Endothelial cell of umbilical vein (primary cell): ENCODE measurements around the gene BTG1. TPM values are rescaled to one million over a fixed set of nuclear protein-coding genes. Genes with fewer than 3 reads are reported as not detected.

Source experiments
- BruUV-seq: library from RNA; stranded (reverse); fragments of 400-500 nt; replicated peaks from 2 replicates; lab custom pipeline; 2021; lab: Mats Ljungman, UMichigan
- CTCF ChIA-PET: fragments of 300-600, 350-600 bp; sonication (Branson Sonifier 250); formaldehyde crosslinking; loops from one replicate; lab custom pipeline; 2021; ENCODE audit warnings: antibody characterized with exemption, inconsistent platforms; lab: Charles Lee
- POLR2A ChIA-PET: fragments of 300-600, 350-600 bp; sonication (Branson Sonifier 250); formaldehyde crosslinking; loops from one replicate; lab custom pipeline; 2021; ENCODE audit warnings: antibody characterized with exemption, inconsistent platforms; lab: Charles Lee
- DNase-seq: peaks from one replicate; pipeline ENCODE4 v3.0.0-alpha.2; 2011; ENCODE audit warnings: low read depth, low spot score
- FAIRE-seq: peaks from 2 replicates; lab custom pipeline; 2011; peaks lifted over from hg19 to GRCh38; lab: Jason Lieb, UNC
- H2AFZ ChIP-seq: 2 replicates; pipeline ENCODE4 v1.6.0; 2012; ENCODE audit warnings: low read depth, low read length, control low read depth, inconsistent platforms
- H3K27ac ChIP-seq: 2 replicates; pipeline ENCODE4 v1.5.1; 2011; ENCODE audit warnings: low read depth, mild to moderate bottlenecking, control low read depth, low read length, moderate library complexity; ENCODE audit not compliant: insufficient read depth
- H3K27me3 ChIP-seq, 2 experiments: 2 replicates each; pipeline versions ENCODE4 v1.6.0 to v1.6.1; 2011; ENCODE audit warnings: low read length in 2 of 2, mixed read lengths in 1 of 2; ENCODE audit not compliant: control insufficient read depth in 2 of 2, insufficient read depth in 2 of 2
- H3K36me3 ChIP-seq, 2 experiments: 2 replicates in 1 of 2; 3 replicates in 1 of 2; pipeline ENCODE4 v1.5.1; 2011; ENCODE audit warnings: low read length in 2 of 2, mild to moderate bottlenecking in 1 of 2, moderate library complexity in 1 of 2; ENCODE audit not compliant: control insufficient read depth in 2 of 2, insufficient read depth in 2 of 2; ENCODE audit errors: extremely low read depth in 1 of 2
- H3K4me1 ChIP-seq: 3 replicates; pipeline ENCODE4 v1.5.1; 2011; ENCODE audit warnings: mild to moderate bottlenecking, low read length; ENCODE audit not compliant: control insufficient read depth, insufficient read depth; ENCODE audit errors: extremely low read depth
- H3K4me2 ChIP-seq: 2 replicates; pipeline ENCODE4 v1.6.1; 2011; ENCODE audit warnings: low read length, control low read depth, mixed read lengths; ENCODE audit not compliant: insufficient read depth
- H3K4me3 ChIP-seq, 3 experiments: fragments of 200-600 bp in 1 of 3; sonication (generic), shearing (Covaris generic) in 1 of 3; replicated peaks in 1 of 3; 2 replicates each; pipeline ENCODE4 v1.5.1; 2011 to 2016; ENCODE audit warnings: control low read depth in 3 of 3, low read length in 3 of 3, mild to moderate bottlenecking in 2 of 3, inconsistent platforms in 1 of 3, low read depth in 1 of 3, moderate library complexity in 1 of 3; ENCODE audit not compliant: insufficient read depth in 1 of 3
- H3K79me2 ChIP-seq: 2 replicates; pipeline ENCODE4 v1.6.0; 2012; ENCODE audit warnings: low read length, inconsistent platforms; ENCODE audit not compliant: control insufficient read depth, insufficient read depth
- H3K9ac ChIP-seq: replicated peaks from 2 replicates; pipeline ENCODE3; 2011; ENCODE audit warnings: low read length, control low read depth; ENCODE audit not compliant: insufficient read depth; ENCODE audit errors: extremely low read depth
- H3K9me1 ChIP-seq: replicated peaks from 3 replicates; pipeline ENCODE4 v1.6.0; 2011; ENCODE audit warnings: mild to moderate bottlenecking, low read length; ENCODE audit not compliant: control insufficient read depth, insufficient read depth; ENCODE audit errors: extremely low read depth
- H3K9me3 ChIP-seq: replicated peaks from 2 replicates; pipeline ENCODE4 v1.5.1; 2012; ENCODE audit warnings: low read length, inconsistent platforms; ENCODE audit not compliant: control insufficient read depth, insufficient read depth
- H4K20me1 ChIP-seq: replicated peaks from 2 replicates; pipeline ENCODE3; 2011; ENCODE audit warnings: mild to moderate bottlenecking, low read length; ENCODE audit not compliant: control insufficient read depth, insufficient read depth; ENCODE audit errors: extremely low read depth
- EZH2 ChIP-seq: IDR thresholded peaks from 2 replicates; pipeline ENCODE4 v1.6.1; 2012; ENCODE audit warnings: borderline replicate concordance, low read depth, mild to moderate bottlenecking, moderate library complexity, low read length, inconsistent platforms; ENCODE audit not compliant: severe bottlenecking
- FOS ChIP-seq: IDR thresholded peaks from 2 replicates; pipeline ENCODE4 v1.6.1; 2011; ENCODE audit warnings: mild to moderate bottlenecking, low read length, moderate library complexity, borderline replicate concordance; ENCODE audit not compliant: insufficient read depth
- GATA2 ChIP-seq: IDR thresholded peaks from 2 replicates; pipeline ENCODE4 v1.7.0; 2011; ENCODE audit warnings: low read depth, mild to moderate bottlenecking, moderate library complexity, mixed read lengths, low read length; ENCODE audit not compliant: insufficient read length, insufficient read depth
- JUN ChIP-seq: IDR thresholded peaks from 2 replicates; pipeline ENCODE4 v1.6.1; 2011; ENCODE audit warnings: borderline replicate concordance, low read depth; ENCODE audit not compliant: insufficient read length, insufficient read depth
- MYC ChIP-seq: IDR thresholded peaks from one replicate; pipeline ENCODE4 v1.6.1; 2011; ENCODE audit warnings: mild to moderate bottlenecking, low read depth, low read length
- POLR2A ChIP-seq: IDR thresholded peaks from 2 replicates; pipeline ENCODE4 v1.6.1; 2012; ENCODE audit warnings: low read depth, mild to moderate bottlenecking, control low read depth, low read length
- POLR2AphosphoS5 ChIP-seq: IDR thresholded peaks from 2 replicates; pipeline ENCODE4 v1.6.1; 2012; ENCODE audit warnings: low read depth, mild to moderate bottlenecking, control low read depth, low read length, moderate library complexity; ENCODE audit not compliant: insufficient read depth
- dilution Hi-C: fragments of 300-500 bp; cut with MboI; formaldehyde crosslinking; loops from one replicate; pipeline ENCODE4 v1.15.0; 2019; ENCODE audit warnings: low sequenced_read_pairs; ENCODE audit not compliant: extremely low pct_ligation_motif_present
- intact Hi-C: fragments of 100-400 bp; cut with micrococcal nuclease; formaldehyde crosslinking; loops from one replicate; pipeline ENCODE4 v1.10.0; 2022
- polyA plus RNA-seq, 4 experiments: library from polyadenylated mRNA; depleted of rRNA in 3 of 4; stranded (reverse) in 3 of 4; unstranded in 1 of 4; fragments of >200 nt; gene quantifications; 2 replicates each; pipeline versions ENCODE4 v1.2.1 to v1.2.3, GENCODE V29; 2011 to 2012; ENCODE audit warnings: missing spikeins in 1 of 4
- total RNA-seq: library from RNA; stranded (reverse); gene quantifications from 2 replicates; pipeline ENCODE4 v1.2.3, GENCODE V29; 2021
- TF ChIP-seq, protein P1 (sequence below), 2 donors: IDR thresholded peaks; 1 replicate in 1 of 2; 2 replicates in 1 of 2; pipeline ENCODE4 v1.5.1; 2011; ENCODE audit warnings: low read length in 2 of 2, mild to moderate bottlenecking in 2 of 2, moderate library complexity in 2 of 2, control low read depth in 1 of 2, inconsistent platforms in 1 of 2, low read depth in 1 of 2; ENCODE audit not compliant: insufficient read depth in 1 of 2; ENCODE audit errors: extremely low read depth in 1 of 2
- TF ChIP-seq, protein P2 (sequence below): IDR thresholded peaks from 2 replicates; pipeline ENCODE4 v1.6.1; 2011; ENCODE audit not compliant: insufficient read depth, insufficient read length

BTG1 gene
- total and polyA plus RNA-seq, 2 donors (not counting 3 experiments of a cell fraction or from before 2014, with no cell fraction given): 42.8 to 104 TPM

GRCh38 chr12:92156704-92157395 is 11.2 kb upstream of the BTG1 start:
- intact Hi-C loops: no loop called here
- H3K27me3 ChIP-seq: peaks cover 0 to 2% of the 10 kb centered on the region in 2 experiments
- ChIA-PET CTCF (no interaction called here), POLR2A (no interaction called here)
- FAIRE-seq (no peak), DNase-seq (no peak)
- H3K4me3 ChIP-seq: no peak overlapping the region
- H3K9ac ChIP-seq: no peak overlapping the region
- TF ChIP-seq POLR2AphosphoS5 (no peak), POLR2A (no peak), GATA2 (no peak), JUN (no peak)
- TF ChIP-seq, protein P1, sequence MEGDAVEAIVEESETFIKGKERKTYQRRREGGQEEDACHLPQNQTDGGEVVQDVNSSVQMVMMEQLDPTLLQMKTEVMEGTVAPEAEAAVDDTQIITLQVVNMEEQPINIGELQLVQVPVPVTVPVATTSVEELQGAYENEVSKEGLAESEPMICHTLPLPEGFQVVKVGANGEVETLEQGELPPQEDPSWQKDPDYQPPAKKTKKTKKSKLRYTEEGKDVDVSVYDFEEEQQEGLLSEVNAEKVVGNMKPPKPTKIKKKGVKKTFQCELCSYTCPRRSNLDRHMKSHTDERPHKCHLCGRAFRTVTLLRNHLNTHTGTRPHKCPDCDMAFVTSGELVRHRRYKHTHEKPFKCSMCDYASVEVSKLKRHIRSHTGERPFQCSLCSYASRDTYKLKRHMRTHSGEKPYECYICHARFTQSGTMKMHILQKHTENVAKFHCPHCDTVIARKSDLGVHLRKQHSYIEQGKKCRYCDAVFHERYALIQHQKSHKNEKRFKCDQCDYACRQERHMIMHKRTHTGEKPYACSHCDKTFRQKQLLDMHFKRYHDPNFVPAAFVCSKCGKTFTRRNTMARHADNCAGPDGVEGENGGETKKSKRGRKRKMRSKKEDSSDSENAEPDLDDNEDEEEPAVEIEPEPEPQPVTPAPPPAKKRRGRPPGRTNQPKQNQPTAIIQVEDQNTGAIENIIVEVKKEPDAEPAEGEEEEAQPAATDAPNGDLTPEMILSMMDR (IDR thresholded peaks at IDR 0.05; ENCODE audit: extremely low read depth in 1 of 2, insufficient read depth in 1 of 2, low read depth in 1 of 2, low read length in 2 of 2): no peak
- no peak overlapping the region for H2AFZ ChIP-seq
- BruUV-seq: no TSS peak
- H3K79me2 ChIP-seq: no peaks in the 10 kb centered on the region
- H4K20me1 ChIP-seq: no peaks in the 10 kb centered on the region
- no peaks in the 10 kb centered on the region for H3K4me1 ChIP-seq
- H3K27ac ChIP-seq: no peak overlapping the region
- no peaks in the 10 kb centered on the region for H3K9me3 ChIP-seq
- H3K36me3 ChIP-seq: no peaks in the 10 kb centered on the region
- no peaks in the 10 kb centered on the region for H3K9me1 ChIP-seq
- dilution Hi-C loops: no loop called here
- no peak overlapping the region for H3K4me2 ChIP-seq

GRCh38 chr12:92156139-92156538 is 10.5 kb upstream of the BTG1 start:
- intact Hi-C loops (no loop called here), dilution Hi-C loops (no loop called here)
- no TSS peak for BruUV-seq
- Histone ChIP-seq H3K36me3 (no peaks in the 10 kb centered on the region), H3K9me1 (no peaks in the 10 kb centered on the region), H3K4me3 (no peak overlapping the region), H2AFZ (no peak overlapping the region), H3K4me1 (no peaks in the 10 kb centered on the region), H4K20me1 (no peaks in the 10 kb centered on the region), H3K9me3 (no peaks in the 10 kb centered on the region), H3K9ac (no peak overlapping the region), H3K79me2 (no peaks in the 10 kb centered on the region), H3K27ac (no peak overlapping the region), H3K4me2 (no peak overlapping the region), H3K27me3 (peaks cover 0 to 2% of the 10 kb centered on the region in 2 experiments)
- no peak for FAIRE-seq
- no peak for DNase-seq
- POLR2A ChIA-PET: no interaction called here
- TF ChIP-seq MYC (no peak), EZH2 (no peak), JUN (no peak), POLR2AphosphoS5 (no peak), POLR2A (no peak), FOS (no peak), GATA2 (no peak)
- TF ChIP-seq, protein P2, sequence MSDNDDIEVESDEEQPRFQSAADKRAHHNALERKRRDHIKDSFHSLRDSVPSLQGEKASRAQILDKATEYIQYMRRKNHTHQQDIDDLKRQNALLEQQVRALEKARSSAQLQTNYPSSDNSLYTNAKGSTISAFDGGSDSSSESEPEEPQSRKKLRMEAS: no peak
- TF ChIP-seq, protein P1 (IDR thresholded peaks at IDR 0.05; ENCODE audit: extremely low read depth in 1 of 2, insufficient read depth in 1 of 2, low read depth in 1 of 2, low read length in 2 of 2): no peak
- CTCF ChIA-PET: no interaction called here
